ENCODE measurements around the gene ARRB1. TPM values are rescaled to one million over a fixed set of nuclear protein-coding genes. Genes with fewer than 3 reads are reported as not detected.

Gene ARRB1
- total and polyA plus RNA-seq, 9 of the 15 experiments (the other 6 are each of a cell fraction or from before 2014, with no cell fraction given), result 6.6 to 45.4 (median 28.5) TPM

DNA sequence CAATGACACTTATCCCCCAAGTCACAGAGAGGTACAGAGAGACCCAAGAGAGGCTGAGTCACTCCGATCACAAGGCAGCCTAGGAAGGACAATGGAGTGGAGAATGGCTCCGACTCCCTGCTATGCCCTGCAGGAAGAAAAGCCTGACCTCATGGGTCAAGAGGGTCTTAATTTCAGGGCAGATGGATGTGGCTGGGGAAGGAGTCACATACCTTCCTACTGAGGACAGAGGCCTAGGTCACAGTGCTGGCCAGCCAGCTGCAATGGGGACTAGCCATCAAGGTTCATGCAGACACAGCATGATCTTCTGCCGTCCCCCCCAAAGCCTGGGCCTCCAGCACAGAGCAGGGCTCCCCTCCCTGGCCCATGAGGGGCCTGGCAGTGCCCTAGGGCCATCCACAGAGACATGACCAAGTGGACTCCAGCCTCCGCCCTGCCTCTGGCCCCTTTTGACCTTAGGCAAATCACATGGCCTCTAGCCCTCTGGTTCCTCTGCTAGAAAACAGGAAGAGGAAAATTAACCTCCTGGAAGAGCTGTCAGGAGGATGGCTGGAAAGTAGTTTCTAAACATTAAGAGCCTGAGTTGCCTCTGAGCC lies 1.8 kb downstream of the ARRB1 start (continued):
- TF ChIP-seq, protein P1, sequence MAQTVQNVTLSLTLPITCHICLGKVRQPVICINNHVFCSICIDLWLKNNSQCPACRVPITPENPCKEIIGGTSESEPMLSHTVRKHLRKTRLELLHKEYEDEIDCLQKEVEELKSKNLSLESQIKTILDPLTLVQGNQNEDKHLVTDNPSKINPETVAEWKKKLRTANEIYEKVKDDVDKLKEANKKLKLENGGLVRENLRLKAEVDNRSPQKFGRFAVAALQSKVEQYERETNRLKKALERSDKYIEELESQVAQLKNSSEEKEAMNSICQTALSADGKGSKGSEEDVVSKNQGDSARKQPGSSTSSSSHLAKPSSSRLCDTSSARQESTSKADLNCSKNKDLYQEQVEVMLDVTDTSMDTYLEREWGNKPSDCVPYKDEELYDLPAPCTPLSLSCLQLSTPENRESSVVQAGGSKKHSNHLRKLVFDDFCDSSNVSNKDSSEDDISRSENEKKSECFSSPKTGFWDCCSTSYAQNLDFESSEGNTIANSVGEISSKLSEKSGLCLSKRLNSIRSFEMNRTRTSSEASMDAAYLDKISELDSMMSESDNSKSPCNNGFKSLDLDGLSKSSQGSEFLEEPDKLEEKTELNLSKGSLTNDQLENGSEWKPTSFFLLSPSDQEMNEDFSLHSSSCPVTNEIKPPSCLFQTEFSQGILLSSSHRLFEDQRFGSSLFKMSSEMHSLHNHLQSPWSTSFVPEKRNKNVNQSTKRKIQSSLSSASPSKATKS (CRISPR knock-in tag; IDR thresholded peaks at IDR 0.05), result no peak
- TF ChIP-seq POLR2B (IDR thresholded peaks at IDR 0.05; ENCODE audit: low read depth, partially characterized antibody) (no peak), ZNF217 (CRISPR knock-in tag; IDR thresholded peaks at IDR 0.05) (no peak), ZNF695 (CRISPR knock-in tag; IDR thresholded peaks at IDR 0.05) (no peak), TGIF2 (CRISPR knock-in tag; IDR thresholded peaks at IDR 0.05) (no peak), ZFP1 (CRISPR knock-in tag; IDR thresholded peaks at IDR 0.05) (no peak), STAT5B (CRISPR knock-in tag; IDR thresholded peaks at IDR 0.05) (no peak), ZNF253 (CRISPR knock-in tag; conservative IDR thresholded peaks at IDR 0.05) (no peak), HMG20B (CRISPR knock-in tag; IDR thresholded peaks at IDR 0.05) (no peak), PHTF2 (CRISPR knock-in tag; IDR thresholded peaks at IDR 0.05) (no peak), YY1 (IDR thresholded peaks at IDR 0.05; ENCODE audit: borderline replicate concordance in 1 of 3, control insufficient read depth in 1 of 3, extremely low read depth in 1 of 3, insufficient read depth in 3 of 3, insufficient read length in 1 of 3, insufficient replicate concordance in 2 of 3, low read depth in 1 of 3, low read length in 2 of 3) (no peak), NFE2 (IDR thresholded peaks at IDR 0.05; ENCODE audit: low read depth) (0 out of 2 replicates have a peak, but pooled peaks have one; percentile 46), RBFOX2 (IDR thresholded peaks at IDR 0.05; ENCODE audit: low read depth, low read length) (0 out of 2 replicates have a peak, but pooled peaks have one; percentile 28), SNIP1 (IDR thresholded peaks at IDR 0.05; ENCODE audit: low read depth) (no peak), POLR2A (conservative IDR thresholded peaks at IDR 0.05) (no peak), PTBP1 (IDR thresholded peaks at IDR 0.05; ENCODE audit: low read depth, low read length) (no peak), SLC30A9 (CRISPR knock-in tag; IDR thresholded peaks at IDR 0.05) (no peak), FOXK1 (CRISPR knock-in tag; IDR thresholded peaks at IDR 0.05; ENCODE audit: borderline replicate concordance) (no peak), CREM (IDR thresholded peaks at IDR 0.05; ENCODE audit: low read depth) (no peak), BRD4 (IDR thresholded peaks at IDR 0.05) (no peak)
- TF ChIP-seq, protein P2, sequence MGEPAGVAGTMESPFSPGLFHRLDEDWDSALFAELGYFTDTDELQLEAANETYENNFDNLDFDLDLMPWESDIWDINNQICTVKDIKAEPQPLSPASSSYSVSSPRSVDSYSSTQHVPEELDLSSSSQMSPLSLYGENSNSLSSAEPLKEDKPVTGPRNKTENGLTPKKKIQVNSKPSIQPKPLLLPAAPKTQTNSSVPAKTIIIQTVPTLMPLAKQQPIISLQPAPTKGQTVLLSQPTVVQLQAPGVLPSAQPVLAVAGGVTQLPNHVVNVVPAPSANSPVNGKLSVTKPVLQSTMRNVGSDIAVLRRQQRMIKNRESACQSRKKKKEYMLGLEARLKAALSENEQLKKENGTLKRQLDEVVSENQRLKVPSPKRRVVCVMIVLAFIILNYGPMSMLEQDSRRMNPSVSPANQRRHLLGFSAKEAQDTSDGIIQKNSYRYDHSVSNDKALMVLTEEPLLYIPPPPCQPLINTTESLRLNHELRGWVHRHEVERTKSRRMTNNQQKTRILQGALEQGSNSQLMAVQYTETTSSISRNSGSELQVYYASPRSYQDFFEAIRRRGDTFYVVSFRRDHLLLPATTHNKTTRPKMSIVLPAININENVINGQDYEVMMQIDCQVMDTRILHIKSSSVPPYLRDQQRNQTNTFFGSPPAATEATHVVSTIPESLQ (CRISPR knock-in tag; IDR thresholded peaks at IDR 0.05), result no peak
- TF ChIP-seq, protein P3, sequence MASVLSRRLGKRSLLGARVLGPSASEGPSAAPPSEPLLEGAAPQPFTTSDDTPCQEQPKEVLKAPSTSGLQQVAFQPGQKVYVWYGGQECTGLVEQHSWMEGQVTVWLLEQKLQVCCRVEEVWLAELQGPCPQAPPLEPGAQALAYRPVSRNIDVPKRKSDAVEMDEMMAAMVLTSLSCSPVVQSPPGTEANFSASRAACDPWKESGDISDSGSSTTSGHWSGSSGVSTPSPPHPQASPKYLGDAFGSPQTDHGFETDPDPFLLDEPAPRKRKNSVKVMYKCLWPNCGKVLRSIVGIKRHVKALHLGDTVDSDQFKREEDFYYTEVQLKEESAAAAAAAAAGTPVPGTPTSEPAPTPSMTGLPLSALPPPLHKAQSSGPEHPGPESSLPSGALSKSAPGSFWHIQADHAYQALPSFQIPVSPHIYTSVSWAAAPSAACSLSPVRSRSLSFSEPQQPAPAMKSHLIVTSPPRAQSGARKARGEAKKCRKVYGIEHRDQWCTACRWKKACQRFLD (CRISPR knock-in tag; IDR thresholded peaks at IDR 0.05), result no peak
- TF ChIP-seq, protein P4, sequence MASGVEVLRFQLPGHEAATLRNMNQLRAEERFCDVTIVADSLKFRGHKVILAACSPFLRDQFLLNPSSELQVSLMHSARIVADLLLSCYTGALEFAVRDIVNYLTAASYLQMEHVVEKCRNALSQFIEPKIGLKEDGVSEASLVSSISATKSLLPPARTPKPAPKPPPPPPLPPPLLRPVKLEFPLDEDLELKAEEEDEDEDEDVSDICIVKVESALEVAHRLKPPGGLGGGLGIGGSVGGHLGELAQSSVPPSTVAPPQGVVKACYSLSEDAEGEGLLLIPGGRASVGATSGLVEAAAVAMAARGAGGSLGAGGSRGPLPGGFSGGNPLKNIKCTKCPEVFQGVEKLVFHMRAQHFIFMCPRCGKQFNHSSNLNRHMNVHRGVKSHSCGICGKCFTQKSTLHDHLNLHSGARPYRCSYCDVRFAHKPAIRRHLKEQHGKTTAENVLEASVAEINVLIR (CRISPR knock-in tag; IDR thresholded peaks at IDR 0.05), result no peak
